Measurements from ENCODE around the gene HOXB9.

Gene HOXB9

DNA sequence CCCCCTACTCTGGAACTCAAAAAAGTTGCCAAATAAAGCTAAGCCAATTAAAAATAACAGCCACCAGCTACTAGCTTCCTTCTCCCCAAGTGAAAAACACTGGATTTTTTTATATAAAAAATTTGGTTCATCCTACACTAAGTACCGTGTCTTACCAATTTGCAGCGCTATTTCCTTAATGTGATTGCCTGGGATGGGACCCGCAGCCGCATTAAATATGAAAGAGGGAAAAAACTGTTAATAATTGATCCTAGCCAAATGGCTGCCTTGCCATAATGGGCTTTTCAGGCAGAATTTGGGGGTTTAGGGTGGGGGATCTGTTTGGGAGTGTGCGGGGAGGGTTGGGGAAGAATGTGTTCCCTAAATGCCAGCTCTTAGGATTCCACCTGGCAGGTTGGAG, 2.0 kb downstream of the HOXB9 start:
- no peak for DNase-seq
- ATAC-seq = no peak

DNA sequence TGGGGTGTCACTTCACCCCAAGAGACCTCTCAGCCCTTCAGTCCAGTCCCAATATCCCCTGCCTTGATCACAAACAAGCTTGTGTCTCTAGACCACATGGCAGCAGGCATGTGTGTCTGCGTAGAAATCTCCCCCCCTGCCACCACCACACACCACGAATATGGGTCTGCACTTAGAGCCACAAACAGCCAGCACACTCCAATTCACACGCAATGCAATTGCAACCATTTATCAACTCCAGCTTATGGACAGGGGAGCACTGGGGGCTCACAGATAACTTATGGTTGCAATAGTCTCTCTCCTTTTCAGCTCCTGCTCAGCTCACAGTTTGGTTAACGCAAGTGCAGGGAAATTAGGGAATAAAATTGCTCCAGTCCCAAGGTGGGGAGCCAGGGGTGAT, 2.6 kb downstream of the HOXB9 start:
- ATAC-seq (no peak), DNase-seq (no peak)

- no peak for ATAC-seq
- no peak for DNase-seq
Measured at GRCh38 chr17:48622857-48623256, 3.3 kb downstream of the HOXB9 start.

GRCh38 chr17:48621410-48622392, 4.5 kb downstream of the HOXB9 start:
- no peak for ATAC-seq
- no peak for DNase-seq

- ATAC-seq = no peak
- DNase-seq = no peak
Measured at GRCh38 chr17:48620461-48621139, 5.6 kb downstream of the HOXB9 start.

GRCh38 chr17:48619826-48620449, 6.2 kb downstream of the HOXB9 start:
- no peak for DNase-seq
- ATAC-seq = no peak

DNA sequence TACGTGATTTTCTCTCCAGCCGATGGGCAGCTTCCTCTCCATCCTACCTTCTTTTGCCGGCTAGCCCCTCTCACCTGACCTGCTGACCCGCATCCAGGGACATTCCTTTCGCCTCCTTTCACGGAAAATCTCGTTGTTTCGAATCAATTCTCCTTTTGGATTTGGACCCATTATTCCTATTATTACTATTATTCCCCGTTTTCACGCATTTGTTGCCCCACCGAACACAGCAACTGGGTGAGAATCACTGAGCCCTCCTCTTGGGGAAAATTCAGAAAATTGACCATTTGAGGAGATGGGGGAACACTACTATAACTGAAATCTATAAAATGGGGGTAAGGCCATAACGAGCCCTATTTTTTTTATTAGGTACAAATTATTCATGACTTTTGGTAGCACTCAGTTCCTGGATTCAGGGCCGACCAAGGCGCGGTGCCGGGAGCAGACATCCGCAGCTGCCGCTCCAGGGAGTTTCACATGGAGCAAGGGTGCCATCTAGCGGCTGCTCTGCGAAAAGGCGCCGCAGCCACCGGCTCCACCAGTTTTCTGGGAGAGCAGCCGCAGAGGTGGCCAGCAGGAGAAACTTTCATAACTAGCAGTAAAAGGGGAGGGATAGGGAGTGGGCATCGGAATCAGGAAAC, 7.8 kb downstream of the HOXB9 start:
- DNase-seq = peak; percentile 90
- peak; percentile 42 for ATAC-seq

DNA sequence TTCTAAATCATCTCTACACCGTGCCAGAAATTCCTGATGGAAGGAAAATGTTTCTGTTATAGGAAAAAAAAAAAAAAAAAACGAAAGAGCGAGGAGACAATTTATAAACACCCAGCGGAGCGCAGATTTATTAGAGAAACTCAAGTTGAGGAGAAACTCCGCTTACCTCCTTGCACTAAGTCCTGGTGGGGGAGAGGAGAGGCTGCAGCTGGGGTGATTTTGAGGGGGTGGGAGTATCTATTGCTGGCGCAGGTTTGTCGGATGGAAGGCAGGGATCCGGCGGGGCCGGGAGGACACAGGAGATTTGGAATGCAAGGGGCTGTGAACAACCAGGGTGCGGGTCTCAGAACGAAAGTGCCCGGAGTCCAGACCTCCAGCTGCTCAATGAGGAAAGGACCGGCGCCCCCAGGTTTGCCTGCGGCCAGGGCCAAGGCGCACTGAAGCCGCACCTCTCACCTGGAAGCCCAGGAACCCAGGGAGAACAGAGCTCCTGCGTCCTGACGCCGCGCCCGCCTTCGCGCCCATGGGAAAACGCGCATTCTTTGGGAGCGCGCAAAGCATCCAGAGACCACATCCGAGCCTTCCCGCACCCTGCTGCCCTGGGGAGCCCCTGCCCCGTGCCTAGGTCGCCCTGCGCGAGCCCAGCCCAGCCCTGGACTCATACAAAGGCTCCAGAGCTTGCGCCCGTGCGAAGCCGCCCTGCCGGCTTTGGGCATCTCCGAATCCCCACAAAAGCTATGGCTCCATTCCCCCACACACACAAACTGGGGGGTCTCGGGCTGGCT, 8.5 kb downstream of the HOXB9 start:
- no peak for DNase-seq

GRCh38 chr17:48616717-48617470, 9.3 kb downstream of the HOXB9 start:
- no peak for ATAC-seq
- DNase-seq = no peak

More for the DNA sequence above, 8.5 kb downstream of the HOXB9 start:
- ATAC-seq = no peak

DNA sequence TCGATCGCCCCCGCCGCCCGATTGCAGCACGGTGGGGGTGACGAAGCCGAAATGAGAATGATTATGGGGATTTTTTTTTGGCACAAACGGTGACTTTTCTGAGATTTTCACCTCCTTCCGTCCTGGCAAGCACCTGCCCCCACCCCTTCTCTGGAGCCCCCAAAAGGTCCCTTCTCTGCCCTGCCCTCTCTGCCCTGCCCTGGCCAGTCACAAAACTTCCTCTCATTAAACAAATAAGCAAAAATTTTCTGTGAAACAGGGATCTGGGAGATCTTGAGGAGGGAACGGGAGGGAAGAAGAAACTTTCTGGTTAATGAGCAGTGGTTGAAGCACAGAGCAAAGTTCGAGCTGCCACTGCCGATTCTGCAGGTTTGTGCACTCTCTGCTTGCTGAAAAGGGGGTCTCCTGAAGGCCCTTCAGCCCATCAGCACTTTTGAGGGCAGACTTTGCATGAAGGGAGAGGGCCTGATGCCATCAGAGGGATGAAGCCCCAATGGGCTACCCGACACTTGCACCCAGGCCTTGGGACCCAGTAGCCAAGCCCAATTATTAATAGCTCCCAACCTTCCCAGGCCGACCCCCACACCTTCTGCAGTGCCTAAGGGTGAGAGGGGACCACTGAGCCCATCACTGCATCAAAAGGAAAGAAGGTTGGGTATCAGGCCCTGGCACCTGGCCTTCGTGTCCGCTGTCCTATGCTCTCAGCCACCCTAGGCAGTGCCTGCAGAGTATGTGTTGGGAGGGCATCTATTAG, 10.0 kb downstream of the HOXB9 start:
- ATAC-seq (no peak), DNase-seq (no peak)

- ATAC-seq (no peak), DNase-seq (no peak)
Measured at GRCh38 chr17:48615047-48615962, 10.9 kb downstream of the HOXB9 start, which contains the start of gene HOXB8. Gene HOXB8 (minus strand): TSS chr17:48615292. CDS start chr17:48614704, 588 bp downstream.

DNA sequence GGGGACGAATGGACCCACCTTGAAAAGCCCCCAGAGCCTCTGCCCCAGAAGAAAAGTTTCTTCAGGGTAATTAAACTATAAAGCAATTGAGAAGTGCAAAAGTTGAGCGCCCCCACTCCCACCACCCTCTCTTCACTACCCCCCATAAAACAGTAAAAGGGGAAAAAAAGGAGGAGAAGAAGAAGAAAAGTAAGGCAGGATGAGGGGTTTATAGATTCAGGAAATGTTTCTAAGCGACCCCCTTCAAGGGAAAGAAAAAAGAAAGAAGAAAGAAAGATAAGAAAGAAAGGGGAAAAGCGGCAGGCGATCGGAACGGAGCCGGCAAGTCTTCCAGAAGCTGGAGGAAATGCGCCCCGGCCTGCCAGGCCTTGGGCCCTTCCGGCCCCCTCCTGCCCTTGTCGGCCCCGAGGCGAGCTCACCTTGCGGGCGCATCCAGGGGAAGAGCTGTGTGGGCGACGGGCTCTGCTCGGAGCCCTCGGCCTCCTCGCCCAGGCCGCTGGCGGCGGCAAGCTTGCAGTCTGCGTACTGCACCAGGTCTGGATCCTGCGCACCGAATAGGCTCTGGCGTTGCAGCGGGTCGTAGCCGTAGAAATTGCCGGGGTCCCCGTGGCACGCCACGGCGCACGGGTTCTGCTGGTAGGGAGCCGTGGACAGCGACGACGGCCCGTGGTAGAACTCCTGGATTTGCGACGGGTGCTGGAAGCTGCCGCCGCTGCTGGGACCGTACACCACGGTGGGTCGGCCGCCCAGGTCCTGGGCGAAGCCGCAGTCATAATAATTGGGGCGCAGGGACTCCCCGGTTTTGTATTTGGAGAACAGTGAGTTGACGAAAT, 12.1 kb downstream of the HOXB9 start:
- peak; percentile 30 for DNase-seq
- ATAC-seq = no peak

GRCh38 chr17:48612854-48613691, 13.1 kb downstream of the HOXB9 start:
- DNase-seq = peak; percentile 53
- peak; percentile 53 for ATAC-seq

GRCh38 chr17:48612456-48612853, 13.7 kb downstream of the HOXB9 start:
- ATAC-seq = no peak
- no peak for DNase-seq

DNA sequence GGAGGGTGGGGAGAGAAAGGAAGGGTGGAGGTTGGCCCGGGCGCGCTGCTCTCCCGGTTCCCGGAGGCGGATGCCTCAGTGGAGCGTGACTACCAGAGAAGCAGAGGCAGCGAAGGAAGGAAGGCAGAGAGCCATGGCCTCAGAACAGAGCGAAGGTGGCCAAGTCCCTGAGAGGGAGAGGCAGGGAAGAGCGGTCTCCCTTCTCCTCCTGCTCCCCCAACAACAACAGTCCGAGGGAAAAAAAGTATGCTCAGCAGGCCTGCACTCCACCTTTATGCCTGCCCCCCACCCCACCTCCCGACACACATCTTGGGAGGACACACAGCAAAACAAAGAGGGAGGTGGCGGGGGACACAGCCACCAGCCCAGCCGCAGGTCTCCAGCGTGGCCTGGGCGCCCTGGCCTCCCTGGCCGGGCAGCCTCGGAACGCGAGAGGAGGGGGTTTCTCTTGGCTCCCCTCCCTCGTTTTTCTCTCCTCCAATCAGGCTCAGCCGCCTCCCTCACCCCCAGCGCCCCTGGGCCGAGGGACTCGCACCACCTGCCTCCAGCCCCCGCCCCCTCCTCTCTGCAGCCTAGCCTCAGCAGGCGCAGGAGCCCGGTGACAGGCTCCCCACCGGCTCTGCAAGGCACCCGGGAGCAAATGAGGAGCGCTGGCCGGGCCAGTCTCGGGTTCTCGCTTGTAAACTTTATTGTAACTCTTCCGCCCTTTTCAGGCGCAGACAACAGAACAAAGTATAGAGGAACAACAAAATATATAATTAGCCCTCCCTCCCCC, 14.3 kb downstream of the HOXB9 start:
- DNase-seq = peak; percentile 31
- ATAC-seq = no peak

DNA sequence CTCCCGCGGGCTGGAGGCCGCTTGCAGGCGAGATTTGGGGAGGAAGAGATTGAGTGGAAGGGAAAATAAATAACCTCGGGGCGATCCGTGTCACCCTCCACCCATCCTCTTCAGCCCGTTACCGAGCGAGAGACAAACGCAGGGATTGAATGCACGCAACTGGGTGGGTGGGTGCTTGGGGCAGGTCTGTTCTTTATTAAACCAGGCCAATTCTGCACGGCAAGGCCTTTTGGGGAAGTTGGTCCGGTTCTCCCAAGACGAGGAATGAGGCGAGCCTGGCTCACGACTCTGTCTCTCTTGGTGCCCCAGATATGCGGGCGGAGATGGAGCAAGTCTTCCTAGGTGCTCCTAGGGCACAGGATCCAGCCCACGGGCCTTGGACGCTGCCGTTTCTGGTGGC, 14.9 kb downstream of the HOXB9 start:
- DNase-seq = no peak
- ATAC-seq = no peak

Data from stimulated activated naive CD8-positive, alpha-beta T cell treated with anti-CD3 and anti-CD28 coated beads, Interleukin-15, Interleukin-2, amounts not matched to agents 100 U/mL and 50 U/mL, for 24 hours (primary cell).